ENCODE data around the gene ACSL6.

ACSL6 gene

GRCh38 chr5:131999441-132000240 is 11.8 kb downstream of the ACSL6 start:
- DNase-seq (ENCODE audit: low read depth in 3 of 3), result no peak

GRCh38 chr5:131999041-131999440 is 12.4 kb downstream of the ACSL6 start:
- no peak for DNase-seq (ENCODE audit: low read depth in 3 of 3)

- no peak for DNase-seq (ENCODE audit: low read depth in 3 of 3)
Measured at GRCh38 chr5:131998431-131999040, 12.9 kb downstream of the ACSL6 start.

GRCh38 chr5:131997727-131998117 is 13.7 kb downstream of the ACSL6 start:
- DNase-seq (ENCODE audit: low read depth in 3 of 3), result no peak

GRCh38 chr5:131997026-131997726 is 14.3 kb downstream of the ACSL6 start:
- DNase-seq (ENCODE audit: low read depth in 3 of 3), result no peak

GRCh38 chr5:131996210-131997025 is 15.0 kb downstream of the ACSL6 start:
- no peak for DNase-seq (ENCODE audit: low read depth in 3 of 3)

GRCh38 chr5:131994533-131995226 is 16.8 kb downstream of the ACSL6 start:
- no peak for DNase-seq (ENCODE audit: low read depth in 3 of 3)

- DNase-seq (ENCODE audit: low read depth in 3 of 3), result no peak
Measured at GRCh38 chr5:131994090-131994489, 17.4 kb downstream of the ACSL6 start.

- DNase-seq (ENCODE audit: low read depth in 3 of 3), result no peak
Measured at GRCh38 chr5:131993676-131994075, 17.8 kb downstream of the ACSL6 start.

- DNase-seq (ENCODE audit: low read depth in 3 of 3), result no peak
Measured at GRCh38 chr5:131992370-131992769, 19.1 kb downstream of the ACSL6 start.

GRCh38 chr5:131991593-131992324 is 19.7 kb downstream of the ACSL6 start:
- no peak for DNase-seq (ENCODE audit: low read depth in 3 of 3)

GRCh38 chr5:131990716-131991115 is 20.7 kb downstream of the ACSL6 start:
- DNase-seq (ENCODE audit: low read depth in 3 of 3), result no peak

- DNase-seq (ENCODE audit: low read depth in 3 of 3), result no peak
Measured at GRCh38 chr5:131988601-131989000, 22.9 kb downstream of the ACSL6 start.

GRCh38 chr5:131987251-131987650 is 24.2 kb downstream of the ACSL6 start:
- no peak for DNase-seq (ENCODE audit: low read depth in 3 of 3)

- DNase-seq (ENCODE audit: low read depth in 3 of 3), result no peak
Measured at GRCh38 chr5:131986161-131986912, 25.1 kb downstream of the ACSL6 start.

GRCh38 chr5:131984956-131985665 is 26.3 kb downstream of the ACSL6 start:
- no peak for DNase-seq (ENCODE audit: low read depth in 3 of 3)

- no peak for DNase-seq (ENCODE audit: low read depth in 3 of 3)
Measured at GRCh38 chr5:131983244-131983771, 28.1 kb downstream of the ACSL6 start.

GRCh38 chr5:131981516-131981915 is 29.9 kb downstream of the ACSL6 start:
- no peak for DNase-seq (ENCODE audit: low read depth in 3 of 3)

GRCh38 chr5:131980696-131981095 is 30.8 kb downstream of the ACSL6 start:
- no peak for DNase-seq (ENCODE audit: low read depth in 3 of 3)

Measured in stimulated activated CD4-positive, alpha-beta T cell treated with anti-CD3 and anti-CD28 coated beads, TNF-alpha, amount 100 ng/mL, for 4 hours (primary cell).